ENCODE data around the gene ZC3H12D.
"Not testable (repeated sequence)": the region's sequence is repeated elsewhere in the genome, so short reads cannot be mapped to it uniquely, and the experiment has no call there.

The ZC3H12D gene

DNA sequence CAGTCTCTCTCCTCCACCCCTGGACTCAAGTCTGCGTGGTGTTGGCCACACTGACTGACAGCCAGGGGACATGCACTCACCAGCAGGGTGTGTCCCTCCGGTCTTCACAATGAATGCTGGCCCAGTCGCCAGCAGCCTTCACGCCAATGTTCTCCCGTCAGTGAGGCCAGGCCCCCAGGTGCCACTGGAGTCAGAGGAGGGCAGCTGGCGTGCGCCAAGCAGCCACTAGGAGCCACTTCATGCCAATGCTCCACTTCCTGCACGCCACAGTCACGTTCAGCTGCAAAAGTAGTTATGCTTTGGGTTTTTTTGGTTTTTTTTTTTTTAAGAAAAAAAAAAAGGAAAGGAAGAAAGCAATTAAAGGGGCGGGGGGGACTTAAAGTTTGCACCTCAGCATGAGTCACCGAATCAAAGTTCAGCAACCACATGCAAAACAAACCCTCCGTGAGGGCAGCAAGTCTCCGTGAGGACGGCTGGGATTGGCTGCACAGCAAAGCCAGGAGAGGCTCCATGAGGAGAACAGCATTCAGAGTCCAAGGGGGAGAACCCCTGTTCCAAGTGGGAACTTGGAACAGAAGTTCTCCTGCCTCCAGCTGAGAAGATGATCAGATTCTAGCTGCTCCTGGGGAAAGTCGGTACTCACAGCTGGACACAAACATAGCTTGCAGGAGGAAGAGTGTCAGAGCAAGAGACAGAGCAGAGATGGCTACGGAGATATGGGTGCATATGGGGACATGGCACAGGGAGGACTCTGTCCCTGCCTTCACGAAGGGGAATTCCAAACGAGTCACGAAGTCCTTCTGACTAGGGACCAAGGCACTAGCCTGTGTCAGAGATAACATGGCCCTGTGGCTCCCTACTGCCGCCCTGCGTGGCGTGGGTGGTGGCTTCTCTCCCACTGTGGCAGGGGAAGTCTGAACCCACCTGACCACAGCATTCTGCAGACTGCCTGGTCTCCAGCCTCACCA is at the start of gene ZC3H12D:
ZC3H12D (minus strand) TSS at position 282 of the 968 bp plus-strand sequence. CDS start 10,471 bp downstream, outside the sequence.
- peak; percentile 83 for DNase-seq

DNA sequence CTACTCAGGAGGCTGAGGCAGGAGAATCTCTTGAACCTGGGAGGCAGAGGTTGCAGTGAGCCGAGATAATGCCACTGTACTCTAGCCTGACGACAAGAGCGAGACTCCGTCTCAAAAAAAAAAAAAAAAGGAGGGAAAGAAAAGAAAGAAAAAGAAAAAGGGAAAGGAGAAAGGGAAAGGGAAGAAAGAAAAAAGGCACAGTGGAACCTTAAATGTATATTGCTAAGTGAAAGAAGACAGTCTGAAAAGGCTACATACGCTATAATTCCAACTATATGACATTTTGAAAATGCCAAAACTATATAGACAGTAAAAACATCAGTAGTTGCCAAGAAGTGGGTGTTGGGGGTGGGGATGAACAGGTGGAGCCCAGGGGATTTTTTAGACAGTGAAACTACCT is 44.8 kb upstream of the ZC3H12D start:
- no peak for DNase-seq

- no peak for DNase-seq
Measured at GRCh38 chr6:149515494-149515893, 30.7 kb upstream of the ZC3H12D start.

DNA sequence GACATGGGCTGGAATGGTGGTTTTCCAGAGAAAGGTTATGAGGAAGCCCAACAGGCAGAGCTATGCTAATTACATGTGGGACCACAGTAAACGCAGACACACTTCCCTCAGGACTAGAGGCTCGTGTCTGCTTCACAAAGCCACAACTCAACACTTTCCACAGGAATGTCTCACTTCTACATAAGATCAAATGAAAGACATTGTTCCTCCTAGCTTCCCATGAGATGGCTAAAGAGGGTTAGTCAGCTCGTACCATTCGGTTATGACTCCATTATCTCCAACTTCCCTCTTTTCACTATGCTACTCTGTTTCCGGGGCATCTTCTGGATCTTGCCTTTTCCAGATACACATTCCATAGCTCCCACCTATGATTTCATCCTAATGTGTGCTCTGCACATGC is 29.1 kb upstream of the ZC3H12D start:
- DNase-seq = no peak

GRCh38 chr6:149510793-149511512 is 26.1 kb upstream of the ZC3H12D start:
- DNase-seq = no peak

GRCh38 chr6:149508485-149508884 is 23.7 kb upstream of the ZC3H12D start:
- peak; percentile 39 for DNase-seq

- DNase-seq = no peak
Measured at GRCh38 chr6:149503872-149504271, 19.1 kb upstream of the ZC3H12D start.

DNA sequence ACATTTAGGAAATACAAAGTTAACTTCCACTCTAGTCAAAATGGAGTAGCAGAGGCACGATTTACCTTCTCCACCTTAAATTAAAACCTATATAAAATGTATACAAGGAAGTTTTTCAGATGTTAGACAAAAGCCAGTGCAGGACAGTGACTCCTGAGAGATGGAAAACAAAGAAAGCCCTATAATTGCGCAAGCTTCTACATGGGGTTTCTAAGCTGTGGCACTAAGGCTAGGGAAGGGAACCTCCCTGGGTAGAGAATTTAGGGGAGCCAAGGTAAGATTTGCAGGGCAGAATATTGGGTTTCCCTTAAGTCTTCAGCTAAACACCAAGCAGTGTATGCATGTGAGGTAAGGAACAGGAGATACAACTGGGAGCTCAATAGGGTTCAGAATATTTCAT is 18.5 kb upstream of the ZC3H12D start:
- no peak for DNase-seq

DNA sequence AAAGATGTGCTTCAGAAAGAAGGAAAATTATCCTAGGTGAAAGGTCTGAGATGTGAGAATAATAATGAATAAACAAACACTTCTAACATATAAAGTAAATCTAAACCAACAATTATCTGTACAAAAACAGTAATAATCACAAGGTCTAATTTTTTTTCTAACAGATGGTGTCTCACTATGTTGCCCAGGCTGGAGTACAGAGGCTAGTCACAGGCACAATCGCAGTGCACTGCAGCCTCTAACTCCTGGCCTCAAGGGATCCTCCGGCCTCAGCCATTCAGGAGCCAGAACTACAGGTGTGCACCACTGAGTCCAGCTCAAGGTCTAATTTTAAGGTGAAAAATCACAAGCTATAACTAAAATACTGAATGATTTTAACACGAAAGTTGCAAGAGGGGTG is 17.0 kb upstream of the ZC3H12D start:
- DNase-seq = no peak

DNA sequence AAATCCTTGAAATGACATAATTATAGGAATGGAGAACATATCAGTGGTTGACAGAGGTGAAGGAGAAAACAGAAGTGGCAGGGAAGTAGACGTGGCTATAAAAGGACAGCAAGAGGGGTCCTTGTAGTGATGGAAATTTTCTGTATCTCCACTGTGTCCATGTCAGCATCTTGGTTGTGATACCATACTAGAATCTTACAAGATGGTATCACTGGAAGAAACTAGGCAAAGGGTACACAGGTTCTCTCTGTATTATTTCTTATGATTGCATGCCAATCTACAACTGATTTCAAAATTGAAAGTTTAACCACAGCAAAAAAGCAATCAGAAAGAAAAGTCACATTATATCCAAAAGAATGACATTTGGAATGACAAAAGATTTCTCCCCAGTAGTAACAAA is 16.4 kb upstream of the ZC3H12D start:
- no peak for DNase-seq

- no peak for DNase-seq
Measured at GRCh38 chr6:149500096-149500495, 15.3 kb upstream of the ZC3H12D start.

GRCh38 chr6:149499066-149499465 is 14.3 kb upstream of the ZC3H12D start:
- DNase-seq = no peak

GRCh38 chr6:149497365-149497764 is 12.6 kb upstream of the ZC3H12D start:
- no peak for DNase-seq

GRCh38 chr6:149496597-149496996 is 11.8 kb upstream of the ZC3H12D start:
- DNase-seq = not testable (repeated sequence)

- not testable (repeated sequence) for DNase-seq
Measured at GRCh38 chr6:149495349-149496016, 10.7 kb upstream of the ZC3H12D start.

DNA sequence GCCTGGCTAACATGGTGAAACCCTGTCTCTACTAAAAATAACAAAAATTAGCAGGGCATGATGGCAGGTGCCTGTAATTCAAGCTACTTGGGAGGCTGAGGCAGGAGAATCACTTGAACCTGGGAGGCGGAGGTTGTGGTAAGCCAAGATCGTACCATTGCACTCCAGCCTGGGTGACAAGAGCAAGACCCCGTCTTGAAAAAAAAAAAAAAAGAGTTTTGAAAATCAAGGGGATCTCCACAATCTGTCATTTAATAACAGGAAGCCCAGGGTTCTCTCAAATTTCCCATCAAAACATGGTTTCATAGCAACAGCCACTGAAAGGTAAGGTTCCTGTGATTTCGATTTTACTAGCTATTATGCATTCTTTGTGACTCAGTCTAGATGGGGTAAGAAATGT is 10.0 kb upstream of the ZC3H12D start:
- DNase-seq = peak; percentile 60

- DNase-seq = no peak
Measured at GRCh38 chr6:149493761-149494320, 9.0 kb upstream of the ZC3H12D start.

DNA sequence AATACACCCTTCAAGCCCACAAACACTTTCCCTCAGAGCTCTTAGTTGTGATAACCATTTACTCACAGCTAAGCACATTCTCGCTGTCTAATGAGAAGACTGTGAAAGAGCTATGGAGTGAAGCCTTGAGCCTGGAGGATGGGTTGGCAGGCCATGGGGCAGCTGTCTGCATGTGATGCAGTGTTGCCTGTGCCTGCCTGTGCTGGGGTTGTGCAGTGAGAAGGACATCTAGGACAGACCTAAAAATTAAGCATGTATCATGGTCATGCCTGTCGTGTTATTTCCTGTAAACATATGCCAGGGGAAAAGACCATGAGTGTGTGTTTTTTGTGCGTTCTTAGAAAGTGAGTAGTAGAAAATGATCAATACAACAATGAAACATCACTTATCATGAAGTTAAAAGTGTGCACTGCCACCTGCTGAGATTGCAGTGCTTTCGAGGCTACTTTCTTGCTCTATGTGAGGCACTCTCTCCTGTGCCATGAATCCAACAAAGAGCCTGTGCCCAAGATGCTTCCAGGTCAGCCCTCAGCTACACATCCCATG is 8.1 kb upstream of the ZC3H12D start:
- DNase-seq = no peak

DNA sequence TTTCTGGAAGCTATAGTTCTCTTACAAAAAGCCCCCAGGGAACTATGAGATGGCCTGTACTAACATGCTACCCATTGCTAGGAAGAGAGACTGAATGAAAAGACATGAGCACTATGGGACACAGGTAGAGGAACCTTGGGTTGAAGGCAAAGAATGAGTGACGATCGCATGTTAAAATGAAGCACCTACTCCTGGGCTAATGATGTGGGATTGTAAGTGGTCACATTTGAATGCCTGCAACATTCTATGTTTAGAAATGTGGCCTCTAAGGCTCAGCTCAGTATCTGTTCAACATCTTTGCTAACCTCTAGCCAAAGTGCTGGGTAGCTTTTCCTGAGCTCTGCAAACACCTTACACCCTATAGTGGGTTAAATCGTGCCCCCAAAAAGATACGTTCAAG is 5.2 kb upstream of the ZC3H12D start:
- no peak for DNase-seq

DNA sequence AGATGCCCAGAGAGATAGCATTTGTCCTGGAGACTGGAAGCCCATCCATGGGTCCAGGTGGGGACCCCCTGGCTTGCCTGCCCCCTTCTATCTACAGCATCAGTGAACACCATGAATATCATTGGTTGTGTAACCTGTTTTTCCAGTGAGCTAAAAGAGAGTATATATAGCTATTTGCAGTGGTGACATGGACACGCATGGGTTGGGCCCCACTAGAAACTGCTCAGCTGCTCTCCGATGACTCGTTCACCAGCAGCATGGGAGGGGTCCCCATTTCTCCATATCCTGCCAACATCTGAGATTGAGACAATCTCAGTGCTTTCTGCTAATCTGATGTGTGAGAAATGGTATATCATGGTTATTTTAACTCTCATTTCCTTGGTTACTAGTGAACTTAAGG is 4.0 kb upstream of the ZC3H12D start:
- DNase-seq = no peak

DNA sequence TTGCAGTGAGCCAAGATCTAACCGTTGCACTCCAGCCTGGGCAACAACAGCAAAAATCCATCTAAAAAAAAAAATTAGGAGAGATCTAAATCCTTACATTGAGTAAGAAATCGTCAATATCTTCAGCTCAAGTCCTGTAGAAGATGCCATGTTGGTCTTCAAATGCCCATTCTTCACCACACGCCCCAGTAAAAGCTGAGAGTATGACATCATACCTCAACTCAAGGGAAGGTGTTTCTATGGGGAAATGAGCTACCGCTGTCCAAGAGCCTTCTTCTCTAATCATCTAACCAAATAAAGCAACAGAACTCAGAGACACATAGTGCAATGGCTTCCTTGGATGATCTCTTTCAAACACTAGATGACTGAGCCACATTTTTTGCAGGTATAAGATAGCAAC is 2.5 kb upstream of the ZC3H12D start:
- no peak for DNase-seq

GRCh38 chr6:149483849-149484655 is 762 bp downstream of the ZC3H12D start:
- DNase-seq = no peak
